GM12875 (cell line): ENCODE data around the gene LRTM2.

Experiments
- H3K4me3 ChIP-seq: one replicate; pipeline ENCODE4 v1.5.1; 2011; ENCODE audit warnings: low read depth, low read length, control low read depth
- TF ChIP-seq, protein P1 (sequence below): IDR thresholded peaks from 2 replicates; pipeline ENCODE4 v1.5.1; 2011; ENCODE audit warnings: low read depth, mild to moderate bottlenecking, control low read depth, inconsistent platforms, low read length, moderate library complexity, borderline replicate concordance; ENCODE audit not compliant: insufficient read depth

LRTM2 gene

DNA sequence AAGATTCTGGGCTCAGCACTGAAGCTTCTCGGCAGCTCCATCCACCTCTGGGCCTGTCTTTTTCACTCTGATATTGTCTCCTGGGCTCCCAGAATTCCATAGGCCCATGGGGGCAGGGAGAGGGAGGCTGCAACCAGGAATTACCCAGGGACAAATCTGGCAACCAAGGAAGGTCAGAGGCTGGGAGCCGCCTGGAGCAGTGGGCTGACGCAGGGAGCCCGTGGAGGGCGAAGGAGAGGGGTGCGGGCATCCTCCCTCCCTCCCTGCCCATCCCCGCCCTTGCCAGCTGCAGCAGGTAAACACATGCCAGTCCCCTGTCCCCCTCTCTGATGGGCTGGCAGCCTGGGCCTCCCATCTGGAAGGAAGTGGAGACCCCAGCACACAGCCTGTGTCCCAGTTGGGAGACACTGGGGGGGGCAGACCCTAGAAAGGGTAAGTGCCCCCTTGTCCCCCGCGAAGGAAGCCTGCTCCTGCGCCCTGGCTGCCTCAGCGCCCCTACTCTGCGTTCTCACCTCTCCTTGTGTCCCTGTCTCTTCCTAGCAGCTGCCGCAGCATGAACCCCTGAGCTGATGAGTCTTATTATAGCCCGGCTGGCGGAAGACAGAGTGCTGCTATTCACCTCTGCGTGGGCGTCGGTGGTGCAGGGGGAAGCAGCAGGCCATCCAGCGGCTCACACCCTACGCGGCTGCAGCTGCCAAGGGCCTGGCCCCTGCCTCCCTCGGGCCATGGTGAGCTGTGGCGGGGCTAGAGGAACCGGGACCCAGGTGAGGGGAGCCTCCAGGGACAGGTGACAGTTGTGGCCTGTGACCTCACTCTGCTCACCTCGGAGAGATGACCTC is 6.7 kb downstream of the LRTM2 start:
- H3K4me3 ChIP-seq, result no peak overlapping the region
- TF ChIP-seq, protein P1, sequence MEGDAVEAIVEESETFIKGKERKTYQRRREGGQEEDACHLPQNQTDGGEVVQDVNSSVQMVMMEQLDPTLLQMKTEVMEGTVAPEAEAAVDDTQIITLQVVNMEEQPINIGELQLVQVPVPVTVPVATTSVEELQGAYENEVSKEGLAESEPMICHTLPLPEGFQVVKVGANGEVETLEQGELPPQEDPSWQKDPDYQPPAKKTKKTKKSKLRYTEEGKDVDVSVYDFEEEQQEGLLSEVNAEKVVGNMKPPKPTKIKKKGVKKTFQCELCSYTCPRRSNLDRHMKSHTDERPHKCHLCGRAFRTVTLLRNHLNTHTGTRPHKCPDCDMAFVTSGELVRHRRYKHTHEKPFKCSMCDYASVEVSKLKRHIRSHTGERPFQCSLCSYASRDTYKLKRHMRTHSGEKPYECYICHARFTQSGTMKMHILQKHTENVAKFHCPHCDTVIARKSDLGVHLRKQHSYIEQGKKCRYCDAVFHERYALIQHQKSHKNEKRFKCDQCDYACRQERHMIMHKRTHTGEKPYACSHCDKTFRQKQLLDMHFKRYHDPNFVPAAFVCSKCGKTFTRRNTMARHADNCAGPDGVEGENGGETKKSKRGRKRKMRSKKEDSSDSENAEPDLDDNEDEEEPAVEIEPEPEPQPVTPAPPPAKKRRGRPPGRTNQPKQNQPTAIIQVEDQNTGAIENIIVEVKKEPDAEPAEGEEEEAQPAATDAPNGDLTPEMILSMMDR, result no peak

GRCh38 chr12:1827826-1828805 is 7.8 kb downstream of the LRTM2 start:
- TF ChIP-seq, protein P1, result no peak
- H3K4me3 ChIP-seq, result no peak overlapping the region

GRCh38 chr12:1828856-1829255 is 8.5 kb downstream of the LRTM2 start:
- TF ChIP-seq, protein P1, result no peak
- H3K4me3 ChIP-seq, result no peak overlapping the region

DNA sequence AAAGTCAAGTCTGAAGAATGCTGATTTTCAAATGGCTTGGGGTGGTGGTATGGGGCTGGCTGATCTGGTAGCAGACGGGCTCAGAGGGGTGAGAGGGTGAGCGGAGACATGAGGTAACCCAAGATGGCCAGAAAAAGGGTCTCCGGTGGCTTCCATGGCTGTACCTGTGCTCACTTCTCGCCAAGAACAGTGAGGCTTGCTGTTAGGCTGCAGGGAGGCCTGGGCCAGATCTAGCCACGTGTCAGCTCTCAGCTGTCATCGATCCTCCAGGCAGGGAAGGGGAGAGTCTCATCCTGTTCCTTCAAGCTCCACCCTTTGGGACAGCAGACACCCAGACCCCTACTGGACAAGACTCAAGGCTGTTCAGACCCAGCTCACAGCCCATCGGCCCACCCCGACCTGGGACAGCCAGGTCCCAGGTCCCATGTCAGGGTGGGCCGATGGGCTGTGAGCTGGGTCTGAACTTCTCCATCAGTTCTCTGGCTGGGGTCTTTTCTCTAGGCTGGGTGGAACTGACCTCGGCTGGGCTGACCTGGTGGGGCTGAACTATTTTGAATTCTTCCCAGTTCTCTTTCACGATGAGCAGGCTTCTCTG is 9.0 kb downstream of the LRTM2 start:
- TF ChIP-seq, protein P1, result no peak
- no peak overlapping the region for H3K4me3 ChIP-seq

DNA sequence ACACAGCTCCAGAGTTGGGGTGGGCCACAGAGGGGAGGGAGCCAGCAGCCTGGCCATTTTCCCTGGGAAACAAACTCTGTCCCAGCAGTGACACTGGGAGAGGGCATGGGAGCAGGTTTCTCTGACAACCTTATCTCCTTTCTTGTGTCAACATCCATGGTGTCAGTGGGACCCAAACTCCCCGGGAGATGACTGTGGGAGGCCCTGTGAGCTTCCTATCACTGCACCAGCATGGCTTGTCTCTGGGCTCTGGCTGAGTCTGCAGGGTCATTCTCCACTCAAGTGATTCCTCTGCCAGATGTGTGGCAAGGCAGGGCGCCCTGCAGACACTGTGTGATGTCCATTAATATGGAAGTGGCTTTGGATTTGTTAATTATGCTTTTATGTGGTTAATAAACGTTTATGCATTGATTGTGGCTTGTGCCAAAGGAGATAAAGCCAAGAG is 10.1 kb downstream of the LRTM2 start:
- no peak overlapping the region for H3K4me3 ChIP-seq
- TF ChIP-seq, protein P1, result no peak

DNA sequence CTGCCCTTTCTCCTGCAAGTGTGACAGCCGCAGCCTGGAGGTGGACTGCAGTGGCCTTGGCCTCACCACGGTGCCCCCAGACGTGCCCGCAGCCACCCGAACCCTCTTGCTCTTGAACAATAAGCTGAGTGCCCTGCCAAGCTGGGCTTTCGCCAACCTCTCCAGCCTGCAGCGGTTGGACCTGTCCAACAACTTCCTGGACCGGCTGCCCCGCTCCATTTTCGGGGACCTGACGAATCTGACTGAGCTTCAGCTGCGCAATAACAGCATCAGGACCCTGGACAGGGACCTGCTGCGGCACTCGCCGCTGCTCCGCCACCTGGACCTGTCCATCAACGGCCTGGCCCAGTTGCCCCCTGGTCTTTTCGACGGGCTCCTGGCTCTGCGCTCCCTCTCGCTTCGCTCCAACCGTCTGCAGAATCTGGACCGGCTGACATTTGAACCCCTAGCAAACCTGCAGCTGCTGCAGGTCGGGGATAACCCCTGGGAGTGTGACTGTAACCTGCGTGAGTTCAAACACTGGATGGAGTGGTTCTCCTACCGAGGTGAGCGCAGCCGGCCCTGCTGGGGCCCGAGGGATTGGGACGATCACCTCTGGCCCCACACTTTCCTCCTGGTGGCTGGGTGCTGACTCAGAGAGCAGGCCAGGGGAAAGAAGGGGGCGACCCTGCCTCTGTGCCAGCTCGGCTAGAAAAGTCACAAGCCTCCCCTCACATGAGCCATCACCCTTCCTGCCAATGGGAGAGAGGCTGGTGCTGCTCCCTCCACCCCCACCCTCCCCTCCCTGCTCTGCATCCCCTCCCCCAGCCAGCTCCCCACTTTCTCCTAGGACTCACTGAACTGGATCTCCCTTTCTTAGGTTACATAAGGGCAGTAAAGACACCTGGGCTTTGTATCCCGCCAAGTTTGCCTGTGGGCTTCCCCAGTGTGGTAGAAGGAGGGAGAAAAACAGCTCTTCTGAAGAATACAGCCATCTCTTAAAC is 10.9 kb downstream of the LRTM2 start:
- no peak overlapping the region for H3K4me3 ChIP-seq
- TF ChIP-seq, protein P1, result no peak
